Neuronal stem cell (in vitro differentiated cells): Measurements from ENCODE around the gene APBB2.

ENCODE experiments used
- DNase-seq: peaks from one replicate; pipeline ENCODE4 v3.0.0-alpha.2; 2013; ENCODE audit warnings: low spot score
- H2AFZ ChIP-seq: one replicate; pipeline ENCODE4 v1.6.1; 2013; ENCODE audit warnings: mild to moderate bottlenecking, low read length, inconsistent platforms
- H2AK5ac ChIP-seq: 2 replicates; pipeline ENCODE4 v1.6.1; 2013; ENCODE audit warnings: low read depth, mild to moderate bottlenecking, inconsistent platforms, low read length, moderate library complexity, mixed read lengths
- H2BK120ac ChIP-seq: 2 replicates; pipeline ENCODE4 v1.6.1; 2013; ENCODE audit warnings: low read depth, mild to moderate bottlenecking, inconsistent platforms, low read length, moderate library complexity, mixed read lengths
- H2BK12ac ChIP-seq: one replicate; pipeline ENCODE4 v1.6.1; 2013; ENCODE audit warnings: low read length, inconsistent platforms
- H2BK15ac ChIP-seq: 2 replicates; pipeline ENCODE4 v1.6.1; 2013; ENCODE audit warnings: mild to moderate bottlenecking, low read length, inconsistent platforms, mixed read lengths
- H2BK5ac ChIP-seq: one replicate; pipeline ENCODE4 v1.6.1; 2013; ENCODE audit warnings: inconsistent platforms, mild to moderate bottlenecking, low read length, moderate library complexity
- H3K14ac ChIP-seq: one replicate; pipeline ENCODE4 v1.6.1; 2013; ENCODE audit warnings: low read length, inconsistent platforms
- H3K18ac ChIP-seq: 2 replicates; pipeline ENCODE4 v1.6.1; 2013; ENCODE audit warnings: low read length, inconsistent platforms
- H3K23ac ChIP-seq: 2 replicates; pipeline ENCODE4 v1.6.1; 2013; ENCODE audit warnings: low read depth, mild to moderate bottlenecking, mixed read lengths, low read length, inconsistent platforms; ENCODE audit not compliant: poor library complexity
- H3K27ac ChIP-seq: replicated peaks from 3 replicates; pipeline ENCODE4 v1.5.1; 2013; ENCODE audit warnings: low read length, inconsistent platforms
- H3K27me3 ChIP-seq, 3 experiments: 2 replicates each; pipeline ENCODE4 v1.6.1; 2013; ENCODE audit warnings: low read length in 3 of 3, mild to moderate bottlenecking in 2 of 3, inconsistent platforms in 1 of 3, low read depth in 1 of 3, mixed read lengths in 1 of 3, moderate library complexity in 1 of 3; ENCODE audit not compliant: control insufficient read depth in 3 of 3, insufficient read depth in 3 of 3
- H3K36me3 ChIP-seq, 2 donors: replicated peaks in 1 of 2; 2 replicates each; pipeline ENCODE4 v1.6.1; 2013; ENCODE audit warnings: low read length in 2 of 2; ENCODE audit not compliant: control insufficient read depth in 2 of 2, insufficient read depth in 2 of 2
- H3K4ac ChIP-seq: 2 replicates; pipeline ENCODE4 v1.6.1; 2013; ENCODE audit warnings: inconsistent platforms, mild to moderate bottlenecking, low read length, moderate library complexity
- H3K4me1 ChIP-seq, 2 donors: 1 replicate in 1 of 2; 2 replicates in 1 of 2; pipeline ENCODE4 v1.6.1; 2013; ENCODE audit warnings: low read length in 2 of 2, low read depth in 1 of 2; ENCODE audit not compliant: control insufficient read depth in 2 of 2, insufficient read depth in 1 of 2
- H3K4me2 ChIP-seq: one replicate; pipeline ENCODE4 v1.6.1; 2013; ENCODE audit warnings: mild to moderate bottlenecking, low read length, inconsistent platforms; ENCODE audit not compliant: insufficient read depth, poor library complexity, severe bottlenecking
- H3K4me3 ChIP-seq, 2 donors: 2 replicates each; pipeline ENCODE4 v1.5.1; 2013; ENCODE audit warnings: low read length in 2 of 2, mild to moderate bottlenecking in 2 of 2, inconsistent platforms in 1 of 2, moderate library complexity in 1 of 2
- H3K79me1 ChIP-seq: one replicate; pipeline ENCODE4 v1.6.1; 2013; ENCODE audit warnings: low read depth, mild to moderate bottlenecking, inconsistent platforms, low read length, moderate library complexity
- H3K9ac ChIP-seq: one replicate; pipeline ENCODE4 v1.6.1; 2013; ENCODE audit warnings: mild to moderate bottlenecking, low read depth, low read length, inconsistent platforms; ENCODE audit not compliant: poor library complexity
- H3K9me3 ChIP-seq, 2 donors: replicated peaks in 1 of 2; 2 replicates each; pipeline versions ENCODE3 to v1.6.1; 2013; ENCODE audit warnings: low read length in 2 of 2, mild to moderate bottlenecking in 2 of 2, inconsistent platforms in 1 of 2, low read depth in 1 of 2, mixed read lengths in 1 of 2, moderate library complexity in 1 of 2; ENCODE audit not compliant: control insufficient read depth in 2 of 2, insufficient read depth in 1 of 2
- H4K8ac ChIP-seq: one replicate; pipeline ENCODE4 v1.6.1; 2013; ENCODE audit warnings: low read depth, mild to moderate bottlenecking, inconsistent platforms, low read length, moderate library complexity
- H4K91ac ChIP-seq: one replicate; pipeline ENCODE4 v1.6.1; 2013; ENCODE audit warnings: low read length, low read depth, mild to moderate bottlenecking, inconsistent platforms; ENCODE audit not compliant: poor library complexity
- WGBS, 2 donors: extraction: QIAGEN DNeasy Blood & Tissue Kit; methylation state at CpG; one replicate each; pipeline ENCODE4 v1.1.7; 2013; ENCODE audit warnings: missing lambda C conversion rate in 2 of 2, mixed read lengths in 1 of 2; ENCODE audit not compliant: insufficient read length in 2 of 2, insufficient replicate concordance in 1 of 2; ENCODE audit errors: extremely low coverage in 2 of 2; 5-methylcytosine and 5-hydroxymethylcytosine counted together

APBB2 gene

GRCh38 chr4:41209187-41209586 is 5.2 kb downstream of the APBB2 start:
- Histone ChIP-seq H3K4ac (no peak overlapping the region), H4K8ac (no peak overlapping the region), H3K27me3 (peaks cover 0 to 57% (median 0%) of the 10 kb centered on the region in 3 experiments), H3K9ac (no peak overlapping the region), H3K9me3 (no peaks in the 10 kb centered on the region), H4K91ac (no peak overlapping the region), H3K79me1 (no peaks in the 10 kb centered on the region), H3K4me3 (no peak overlapping the region), H2BK120ac (no peak overlapping the region), H3K23ac (no peak overlapping the region), H3K18ac (no peak overlapping the region), H2AK5ac (no peak overlapping the region), H3K36me3 (no peaks in the 10 kb centered on the region), H2BK5ac (no peak overlapping the region), H2BK12ac (no peak overlapping the region), H3K14ac (no peak overlapping the region), H3K4me2 (no peak overlapping the region), H2BK15ac (no peak overlapping the region), H3K4me1 (peaks cover 5 to 7% of the 10 kb centered on the region in 2 donors), H2AFZ (no peak overlapping the region), H3K27ac (no peak overlapping the region)
- no peak for DNase-seq
- WGBS, 2 donors = no CpG with 5 or more reads among the region's 5 CpGs

GRCh38 chr4:41207291-41207831 is 7.0 kb downstream of the APBB2 start:
- H3K79me1 ChIP-seq = no peaks in the 10 kb centered on the region
- no peaks in the 10 kb centered on the region for H3K9me3 ChIP-seq
- no peak overlapping the region for H3K4me2 ChIP-seq
- H2AFZ ChIP-seq = no peak overlapping the region
- no peak overlapping the region for H3K18ac ChIP-seq
- H3K9ac ChIP-seq = no peak overlapping the region
- peaks cover 0 to 60% (median 0%) of the 10 kb centered on the region in 3 experiments for H3K27me3 ChIP-seq
- no peak overlapping the region for H2BK120ac ChIP-seq
- no peaks in the 10 kb centered on the region for H3K36me3 ChIP-seq
- no peak overlapping the region for H2BK15ac ChIP-seq
- no peak overlapping the region for H2BK12ac ChIP-seq
- no peak overlapping the region for H3K14ac ChIP-seq
- DNase-seq = no peak
- no peak overlapping the region for H3K4me3 ChIP-seq
- no peak overlapping the region for H2BK5ac ChIP-seq
- H3K4ac ChIP-seq = no peak overlapping the region
- H3K4me1 ChIP-seq = peaks cover 0 to 9% of the 10 kb centered on the region in 2 donors
- H2AK5ac ChIP-seq = no peak overlapping the region
- no peak overlapping the region for H3K23ac ChIP-seq
- no peak overlapping the region for H4K91ac ChIP-seq
- no peak overlapping the region for H3K27ac ChIP-seq
- no peak overlapping the region for H4K8ac ChIP-seq

GRCh38 chr4:41205854-41206460 is 8.4 kb downstream of the APBB2 start:
- Histone ChIP-seq H2BK15ac (no peak overlapping the region), H3K4me1 (peaks cover 0 to 9% of the 10 kb centered on the region in 2 donors), H3K79me1 (no peaks in the 10 kb centered on the region), H3K9me3 (no peaks in the 10 kb centered on the region), H3K4me2 (no peak overlapping the region), H3K9ac (no peak overlapping the region), H3K23ac (no peak overlapping the region), H2AK5ac (no peak overlapping the region), H2BK5ac (no peak overlapping the region), H3K14ac (no peak overlapping the region), H2AFZ (no peak overlapping the region), H3K4ac (no peak overlapping the region), H2BK120ac (no peak overlapping the region), H3K4me3 (no peak overlapping the region), H4K91ac (no peak overlapping the region), H2BK12ac (no peak overlapping the region), H3K18ac (no peak overlapping the region), H3K36me3 (no peaks in the 10 kb centered on the region), H4K8ac (no peak overlapping the region), H3K27ac (no peak overlapping the region), H3K27me3 (peaks cover 0 to 64% (median 0%) of the 10 kb centered on the region in 3 experiments)
- DNase-seq = no peak
- no CpG with 5 or more reads among the region's 2 CpGs for WGBS, 2 donors

- no peak overlapping the region for H4K8ac ChIP-seq
- no peaks in the 10 kb centered on the region for H3K79me1 ChIP-seq
- H2AFZ ChIP-seq = no peak overlapping the region
- H3K36me3 ChIP-seq = no peaks in the 10 kb centered on the region
- no peak overlapping the region for H2BK120ac ChIP-seq
- no peak overlapping the region for H3K4me3 ChIP-seq
- H3K14ac ChIP-seq = no peak overlapping the region
- no peaks in the 10 kb centered on the region for H3K9me3 ChIP-seq
- H2AK5ac ChIP-seq = no peak overlapping the region
- H3K27ac ChIP-seq = no peak overlapping the region
- no peak overlapping the region for H3K23ac ChIP-seq
- H2BK15ac ChIP-seq = no peak overlapping the region
- no peak overlapping the region for H3K4ac ChIP-seq
- no peak overlapping the region for H4K91ac ChIP-seq
- H2BK5ac ChIP-seq = no peak overlapping the region
- no CpG with 5 or more reads among the region's 3 CpGs for WGBS, 2 donors
- H3K18ac ChIP-seq = no peak overlapping the region
- peaks cover 0 to 57% (median 0%) of the 10 kb centered on the region in 3 experiments for H3K27me3 ChIP-seq
- peaks cover 0 to 9% of the 10 kb centered on the region in 2 donors for H3K4me1 ChIP-seq
- H3K4me2 ChIP-seq = no peak overlapping the region
- no peak overlapping the region for H2BK12ac ChIP-seq
- DNase-seq = no peak
- H3K9ac ChIP-seq = no peak overlapping the region
These were observed 9.2 kb downstream of the APBB2 start for GRCh38 chr4:41205130-41205529.
